Measurements from ENCODE around the gene PLEKHM3. TPM values are rescaled to one million over a fixed set of nuclear protein-coding genes. Genes with fewer than 3 reads are reported as not detected.

Gene PLEKHM3
- total and polyA plus RNA-seq, 2 of the 13 experiments (the other 11 are each of a cell fraction or from before 2014, with no cell fraction given) = 4.5 to 4.7 TPM

DNA sequence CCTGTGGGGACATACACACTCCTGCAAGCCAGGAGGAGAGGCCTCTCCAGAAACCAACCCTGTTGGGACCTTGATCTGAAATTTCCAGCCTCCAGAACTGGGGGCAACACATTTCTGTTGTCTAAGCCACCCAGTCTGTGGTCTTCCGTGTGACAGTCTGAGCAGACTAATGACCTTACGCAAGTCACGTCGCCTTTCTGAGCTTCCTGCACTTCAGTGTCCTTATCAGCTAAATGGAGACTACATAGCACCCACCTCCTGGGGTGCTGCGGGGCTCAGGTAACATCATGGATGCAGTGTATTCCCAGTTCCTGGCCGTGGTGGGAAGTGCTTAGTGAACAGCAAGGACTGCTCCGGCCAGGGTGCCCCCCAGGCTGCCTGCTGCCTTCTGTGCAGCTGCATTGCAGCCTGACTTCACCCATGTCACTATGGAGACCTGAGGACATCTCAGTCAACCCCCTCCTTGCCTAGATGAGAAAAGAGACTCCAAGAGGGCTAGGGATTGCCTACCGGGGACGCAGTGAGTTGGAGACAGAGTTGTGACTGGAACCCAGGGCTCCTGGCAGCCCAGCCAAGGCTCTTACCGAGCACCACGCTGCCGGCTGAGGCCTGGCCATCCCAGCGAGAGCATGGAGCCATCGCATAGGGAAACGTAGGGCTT is 194.4 kb downstream of the PLEKHM3 start (continued):
- TF ChIP-seq, protein P1, sequence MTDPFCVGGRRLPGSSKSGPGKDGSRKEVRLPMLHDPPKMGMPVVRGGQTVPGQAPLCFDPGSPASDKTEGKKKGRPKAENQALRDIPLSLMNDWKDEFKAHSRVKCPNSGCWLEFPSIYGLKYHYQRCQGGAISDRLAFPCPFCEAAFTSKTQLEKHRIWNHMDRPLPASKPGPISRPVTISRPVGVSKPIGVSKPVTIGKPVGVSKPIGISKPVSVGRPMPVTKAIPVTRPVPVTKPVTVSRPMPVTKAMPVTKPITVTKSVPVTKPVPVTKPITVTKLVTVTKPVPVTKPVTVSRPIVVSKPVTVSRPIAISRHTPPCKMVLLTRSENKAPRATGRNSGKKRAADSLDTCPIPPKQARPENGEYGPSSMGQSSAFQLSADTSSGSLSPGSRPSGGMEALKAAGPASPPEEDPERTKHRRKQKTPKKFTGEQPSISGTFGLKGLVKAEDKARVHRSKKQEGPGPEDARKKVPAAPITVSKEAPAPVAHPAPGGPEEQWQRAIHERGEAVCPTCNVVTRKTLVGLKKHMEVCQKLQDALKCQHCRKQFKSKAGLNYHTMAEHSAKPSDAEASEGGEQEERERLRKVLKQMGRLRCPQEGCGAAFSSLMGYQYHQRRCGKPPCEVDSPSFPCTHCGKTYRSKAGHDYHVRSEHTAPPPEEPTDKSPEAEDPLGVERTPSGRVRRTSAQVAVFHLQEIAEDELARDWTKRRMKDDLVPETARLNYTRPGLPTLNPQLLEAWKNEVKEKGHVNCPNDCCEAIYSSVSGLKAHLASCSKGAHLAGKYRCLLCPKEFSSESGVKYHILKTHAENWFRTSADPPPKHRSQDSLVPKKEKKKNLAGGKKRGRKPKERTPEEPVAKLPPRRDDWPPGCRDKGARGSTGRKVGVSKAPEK (CRISPR knock-in tag; IDR thresholded peaks at IDR 0.05; ENCODE audit: borderline replicate concordance) = no peak
- no peak for TF ChIP-seq CBFB (CRISPR knock-in tag; IDR thresholded peaks at IDR 0.05)
- TF ChIP-seq ZIK1 (CRISPR knock-in tag; IDR thresholded peaks at IDR 0.05; ENCODE audit: borderline replicate concordance, low read depth) = no peak
- TF ChIP-seq, protein P2, sequence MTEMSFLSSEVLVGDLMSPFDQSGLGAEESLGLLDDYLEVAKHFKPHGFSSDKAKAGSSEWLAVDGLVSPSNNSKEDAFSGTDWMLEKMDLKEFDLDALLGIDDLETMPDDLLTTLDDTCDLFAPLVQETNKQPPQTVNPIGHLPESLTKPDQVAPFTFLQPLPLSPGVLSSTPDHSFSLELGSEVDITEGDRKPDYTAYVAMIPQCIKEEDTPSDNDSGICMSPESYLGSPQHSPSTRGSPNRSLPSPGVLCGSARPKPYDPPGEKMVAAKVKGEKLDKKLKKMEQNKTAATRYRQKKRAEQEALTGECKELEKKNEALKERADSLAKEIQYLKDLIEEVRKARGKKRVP (CRISPR knock-in tag; IDR thresholded peaks at IDR 0.05) = no peak
- TF ChIP-seq, protein P3, sequence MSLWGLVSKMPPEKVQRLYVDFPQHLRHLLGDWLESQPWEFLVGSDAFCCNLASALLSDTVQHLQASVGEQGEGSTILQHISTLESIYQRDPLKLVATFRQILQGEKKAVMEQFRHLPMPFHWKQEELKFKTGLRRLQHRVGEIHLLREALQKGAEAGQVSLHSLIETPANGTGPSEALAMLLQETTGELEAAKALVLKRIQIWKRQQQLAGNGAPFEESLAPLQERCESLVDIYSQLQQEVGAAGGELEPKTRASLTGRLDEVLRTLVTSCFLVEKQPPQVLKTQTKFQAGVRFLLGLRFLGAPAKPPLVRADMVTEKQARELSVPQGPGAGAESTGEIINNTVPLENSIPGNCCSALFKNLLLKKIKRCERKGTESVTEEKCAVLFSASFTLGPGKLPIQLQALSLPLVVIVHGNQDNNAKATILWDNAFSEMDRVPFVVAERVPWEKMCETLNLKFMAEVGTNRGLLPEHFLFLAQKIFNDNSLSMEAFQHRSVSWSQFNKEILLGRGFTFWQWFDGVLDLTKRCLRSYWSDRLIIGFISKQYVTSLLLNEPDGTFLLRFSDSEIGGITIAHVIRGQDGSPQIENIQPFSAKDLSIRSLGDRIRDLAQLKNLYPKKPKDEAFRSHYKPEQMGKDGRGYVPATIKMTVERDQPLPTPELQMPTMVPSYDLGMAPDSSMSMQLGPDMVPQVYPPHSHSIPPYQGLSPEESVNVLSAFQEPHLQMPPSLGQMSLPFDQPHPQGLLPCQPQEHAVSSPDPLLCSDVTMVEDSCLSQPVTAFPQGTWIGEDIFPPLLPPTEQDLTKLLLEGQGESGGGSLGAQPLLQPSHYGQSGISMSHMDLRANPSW (CRISPR knock-in tag; IDR thresholded peaks at IDR 0.05; ENCODE audit: borderline replicate concordance) = no peak
- TF ChIP-seq SAP130 (CRISPR knock-in tag; IDR thresholded peaks at IDR 0.05; ENCODE audit: low read depth) = 0 out of 2 replicates have a peak, but pooled peaks have one; percentile 32
- TF ChIP-seq JDP2 (CRISPR knock-in tag; IDR thresholded peaks at IDR 0.05; ENCODE audit: borderline replicate concordance) = no peak
- no peak for TF ChIP-seq ZNF780A (CRISPR knock-in tag; IDR thresholded peaks at IDR 0.05)
- TF ChIP-seq FOSL2 (CRISPR knock-in tag; IDR thresholded peaks at IDR 0.05) = peak; percentile 47; the same call in 1 of the 2 replicates
- no peak for TF ChIP-seq MAF1 (CRISPR knock-in tag; IDR thresholded peaks at IDR 0.05; ENCODE audit: borderline replicate concordance)
- TF ChIP-seq, protein P4, sequence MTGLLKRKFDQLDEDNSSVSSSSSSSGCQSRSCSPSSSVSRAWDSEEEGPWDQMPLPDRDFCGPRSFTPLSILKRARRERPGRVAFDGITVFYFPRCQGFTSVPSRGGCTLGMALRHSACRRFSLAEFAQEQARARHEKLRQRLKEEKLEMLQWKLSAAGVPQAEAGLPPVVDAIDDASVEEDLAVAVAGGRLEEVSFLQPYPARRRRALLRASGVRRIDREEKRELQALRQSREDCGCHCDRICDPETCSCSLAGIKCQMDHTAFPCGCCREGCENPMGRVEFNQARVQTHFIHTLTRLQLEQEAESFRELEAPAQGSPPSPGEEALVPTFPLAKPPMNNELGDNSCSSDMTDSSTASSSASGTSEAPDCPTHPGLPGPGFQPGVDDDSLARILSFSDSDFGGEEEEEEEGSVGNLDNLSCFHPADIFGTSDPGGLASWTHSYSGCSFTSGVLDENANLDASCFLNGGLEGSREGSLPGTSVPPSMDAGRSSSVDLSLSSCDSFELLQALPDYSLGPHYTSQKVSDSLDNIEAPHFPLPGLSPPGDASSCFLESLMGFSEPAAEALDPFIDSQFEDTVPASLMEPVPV (CRISPR knock-in tag; IDR thresholded peaks at IDR 0.05) = no peak
- TF ChIP-seq ZMYM4 (CRISPR knock-in tag; IDR thresholded peaks at IDR 0.05) = peak; percentile 62
- no peak for TF ChIP-seq SIN3A (IDR thresholded peaks at IDR 0.05; ENCODE audit: borderline replicate concordance, low read depth, low read length)
- TF ChIP-seq, protein P5, sequence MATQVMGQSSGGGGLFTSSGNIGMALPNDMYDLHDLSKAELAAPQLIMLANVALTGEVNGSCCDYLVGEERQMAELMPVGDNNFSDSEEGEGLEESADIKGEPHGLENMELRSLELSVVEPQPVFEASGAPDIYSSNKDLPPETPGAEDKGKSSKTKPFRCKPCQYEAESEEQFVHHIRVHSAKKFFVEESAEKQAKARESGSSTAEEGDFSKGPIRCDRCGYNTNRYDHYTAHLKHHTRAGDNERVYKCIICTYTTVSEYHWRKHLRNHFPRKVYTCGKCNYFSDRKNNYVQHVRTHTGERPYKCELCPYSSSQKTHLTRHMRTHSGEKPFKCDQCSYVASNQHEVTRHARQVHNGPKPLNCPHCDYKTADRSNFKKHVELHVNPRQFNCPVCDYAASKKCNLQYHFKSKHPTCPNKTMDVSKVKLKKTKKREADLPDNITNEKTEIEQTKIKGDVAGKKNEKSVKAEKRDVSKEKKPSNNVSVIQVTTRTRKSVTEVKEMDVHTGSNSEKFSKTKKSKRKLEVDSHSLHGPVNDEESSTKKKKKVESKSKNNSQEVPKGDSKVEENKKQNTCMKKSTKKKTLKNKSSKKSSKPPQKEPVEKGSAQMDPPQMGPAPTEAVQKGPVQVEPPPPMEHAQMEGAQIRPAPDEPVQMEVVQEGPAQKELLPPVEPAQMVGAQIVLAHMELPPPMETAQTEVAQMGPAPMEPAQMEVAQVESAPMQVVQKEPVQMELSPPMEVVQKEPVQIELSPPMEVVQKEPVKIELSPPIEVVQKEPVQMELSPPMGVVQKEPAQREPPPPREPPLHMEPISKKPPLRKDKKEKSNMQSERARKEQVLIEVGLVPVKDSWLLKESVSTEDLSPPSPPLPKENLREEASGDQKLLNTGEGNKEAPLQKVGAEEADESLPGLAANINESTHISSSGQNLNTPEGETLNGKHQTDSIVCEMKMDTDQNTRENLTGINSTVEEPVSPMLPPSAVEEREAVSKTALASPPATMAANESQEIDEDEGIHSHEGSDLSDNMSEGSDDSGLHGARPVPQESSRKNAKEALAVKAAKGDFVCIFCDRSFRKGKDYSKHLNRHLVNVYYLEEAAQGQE (IDR thresholded peaks at IDR 0.05; ENCODE audit: borderline replicate concordance in 1 of 2, low read depth in 1 of 2, low read length in 2 of 2) = no peak
- no peak for TF ChIP-seq ZFP82 (CRISPR knock-in tag; IDR thresholded peaks at IDR 0.05; ENCODE audit: borderline replicate concordance)
- TF ChIP-seq MBD4 (IDR thresholded peaks at IDR 0.05; ENCODE audit: borderline replicate concordance, low read length) = no peak
- TF ChIP-seq TSC22D2 (CRISPR knock-in tag; IDR thresholded peaks at IDR 0.05; ENCODE audit: borderline replicate concordance) = no peak

Measured in HepG2 (cell line).